GM21447 (cell line): ENCODE data around the gene MAN1C1.
"Not testable (repeated sequence)": the region's sequence is repeated elsewhere in the genome, so short reads cannot be mapped to it uniquely, and the experiment has no call there.

ENCODE experiments used
- ATAC-seq: cut with Tn5 transposase; IDR thresholded peaks from one replicate; pipeline ENCODE4 v1.9.1; 2021; ENCODE audit not compliant: unreplicated experiment

MAN1C1 gene

DNA sequence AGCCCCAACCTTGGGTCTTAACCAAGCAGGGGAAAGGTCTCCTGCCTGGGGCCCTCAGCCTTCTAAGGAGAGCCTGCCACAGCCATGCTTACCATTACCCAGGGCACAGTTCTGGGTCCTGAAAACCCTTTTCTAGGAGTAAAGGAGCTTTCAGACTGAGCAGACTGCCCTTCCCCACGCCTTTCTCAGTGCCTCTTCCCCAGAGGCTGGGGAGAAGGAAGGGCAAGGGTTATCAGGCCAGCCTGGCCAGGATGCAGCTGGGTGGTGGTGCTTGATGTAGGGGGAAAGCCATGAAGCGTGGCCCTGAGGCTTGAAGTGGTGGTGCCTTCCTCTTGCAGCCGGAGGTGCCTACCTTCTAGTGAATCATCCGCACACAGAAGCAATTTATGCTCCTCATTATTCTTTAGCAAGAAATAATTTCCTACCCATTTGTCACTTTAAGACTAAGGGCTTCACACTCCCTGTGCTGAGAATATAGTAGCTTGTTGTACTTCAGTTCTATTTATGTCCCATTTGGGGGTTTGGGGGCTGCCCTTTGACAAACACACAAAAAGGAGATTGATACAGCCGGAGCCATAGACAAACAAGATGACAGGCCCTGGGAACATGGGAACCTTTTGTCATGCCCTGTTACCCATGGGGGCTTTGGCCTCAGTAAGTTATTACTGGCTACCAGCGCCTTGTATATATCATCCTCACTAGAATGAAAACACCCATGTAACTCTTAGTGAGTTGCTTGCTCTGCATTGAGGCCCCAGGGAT lies 40.7 kb downstream of the MAN1C1 start:
- ATAC-seq, result no peak

DNA sequence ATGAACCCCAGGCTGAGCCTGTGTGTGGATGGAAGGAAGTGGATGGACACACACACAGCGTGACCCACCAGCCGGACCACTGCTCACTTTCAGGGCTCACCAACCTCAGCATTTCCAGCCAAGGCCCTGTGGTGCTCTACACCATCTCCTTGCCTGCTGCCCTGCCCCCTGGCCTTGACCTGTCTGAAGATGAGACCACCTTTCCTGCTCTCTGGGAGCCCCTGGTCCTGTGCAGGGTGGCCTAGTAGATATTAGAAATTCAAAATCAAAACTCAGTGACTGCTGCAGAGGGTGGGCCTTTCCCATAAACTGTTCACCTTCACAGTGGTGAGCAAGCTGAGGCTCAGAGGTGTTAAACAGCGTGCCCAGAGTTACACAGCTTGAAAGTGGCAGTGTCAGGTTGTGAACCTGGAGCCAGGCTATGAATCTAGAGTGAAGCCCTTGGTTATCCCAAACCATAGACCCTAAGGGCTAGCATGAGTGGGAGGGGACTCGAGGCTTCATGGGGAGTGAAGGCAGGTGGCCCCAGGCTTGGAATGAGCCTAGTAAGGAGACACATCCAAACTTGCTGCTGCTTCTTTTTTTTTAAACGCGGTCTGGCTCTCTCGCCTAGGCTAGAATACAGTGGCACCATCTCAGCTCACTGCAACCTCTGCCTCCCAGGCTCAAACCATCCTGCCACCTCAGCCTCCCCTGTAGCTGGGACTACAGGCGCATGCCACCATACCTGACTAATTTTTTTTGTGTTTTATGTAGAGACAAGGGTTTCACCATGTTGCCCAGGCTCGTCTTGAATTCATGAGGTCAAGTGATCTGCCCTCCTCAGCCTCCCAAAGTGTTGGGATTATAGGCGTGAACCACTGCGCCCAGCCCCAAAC lies 41.5 kb downstream of the MAN1C1 start:
- no peak for ATAC-seq

DNA sequence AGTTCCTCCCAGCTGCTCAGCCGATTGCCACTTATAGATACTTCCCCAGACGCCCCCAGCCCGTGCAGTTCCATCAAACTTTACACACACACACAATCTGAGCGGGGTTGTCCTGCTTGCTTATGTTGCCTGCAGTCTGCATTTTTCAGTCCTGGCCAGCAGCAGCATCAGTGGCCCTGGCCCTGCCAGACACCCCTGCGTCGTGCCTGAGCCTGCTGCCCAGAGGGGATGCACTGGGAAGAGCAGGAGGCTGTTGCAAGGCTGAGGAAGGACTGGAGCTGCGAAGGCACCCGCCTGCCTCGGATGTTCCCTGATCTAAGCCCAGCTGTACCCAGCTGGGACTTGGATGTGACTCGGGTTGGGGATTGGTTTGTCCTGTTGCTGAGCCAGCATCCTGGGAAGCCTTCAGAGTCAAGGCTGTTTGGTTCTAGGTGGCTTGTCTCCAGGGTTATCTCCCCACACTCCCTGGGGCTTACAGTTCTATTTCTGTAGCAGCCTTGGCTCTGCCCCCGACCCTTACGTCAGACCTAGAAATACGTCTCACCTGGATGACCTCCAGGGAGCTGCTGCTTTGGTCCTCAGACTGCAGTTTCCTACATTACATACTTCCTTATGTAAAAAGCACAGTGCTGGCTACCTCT lies 42.3 kb downstream of the MAN1C1 start:
- no peak for ATAC-seq

DNA sequence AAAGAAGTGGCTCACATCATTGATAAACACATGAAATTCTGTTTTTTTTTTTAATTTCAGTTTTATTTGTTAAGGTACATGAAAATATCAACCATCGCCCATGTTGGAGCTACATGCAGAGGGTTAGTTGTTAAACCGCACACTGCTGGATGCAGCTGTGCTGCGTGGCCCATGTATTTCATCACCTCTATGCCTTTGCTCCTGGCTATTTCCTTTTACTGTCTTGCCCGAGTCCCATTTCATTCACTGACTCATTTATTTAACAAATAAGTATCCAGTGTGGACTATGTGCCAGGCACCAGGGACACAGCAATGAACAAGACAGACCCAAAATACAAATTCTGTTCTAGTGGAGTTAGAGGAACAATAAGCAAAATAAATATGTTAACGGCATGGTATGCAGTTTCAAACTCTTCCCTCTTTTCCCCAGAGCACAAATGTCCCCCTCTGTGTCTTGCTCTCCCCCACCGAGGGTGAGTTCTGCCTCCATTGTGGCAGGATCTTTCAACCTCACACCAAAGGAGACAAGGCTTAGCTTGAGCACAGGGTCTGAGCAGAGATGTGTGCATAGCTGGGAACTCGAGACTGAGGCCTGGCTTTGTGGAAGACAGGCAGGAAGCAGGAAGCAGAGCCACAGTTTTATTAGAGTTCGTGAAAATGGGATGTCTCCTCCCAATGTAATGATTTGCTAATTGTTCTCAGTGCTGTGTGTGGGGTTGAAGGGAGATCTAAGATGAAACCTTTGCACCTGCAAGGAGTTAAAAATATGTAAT lies 44.6 kb downstream of the MAN1C1 start:
- ATAC-seq, result no peak

DNA sequence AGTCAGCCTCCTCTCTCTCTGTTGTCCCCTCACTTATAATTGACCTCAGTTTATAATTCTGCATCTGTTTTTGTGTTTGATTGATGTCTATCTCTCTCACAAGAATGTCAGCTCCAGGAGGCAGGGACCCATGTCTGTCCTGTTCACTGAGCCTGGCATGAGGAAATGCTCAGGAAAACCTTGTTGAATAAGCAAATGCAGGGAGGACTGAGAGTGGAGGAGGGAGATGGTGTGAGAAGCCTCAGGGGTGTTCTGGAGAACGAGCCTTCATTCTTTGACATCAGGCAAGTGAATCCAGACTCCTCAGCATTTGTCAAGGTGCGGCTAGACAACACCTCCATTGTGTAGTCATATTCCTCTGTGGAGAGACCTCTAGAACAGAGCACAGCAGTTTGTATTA lies 45.5 kb downstream of the MAN1C1 start:
- ATAC-seq, result no peak

DNA sequence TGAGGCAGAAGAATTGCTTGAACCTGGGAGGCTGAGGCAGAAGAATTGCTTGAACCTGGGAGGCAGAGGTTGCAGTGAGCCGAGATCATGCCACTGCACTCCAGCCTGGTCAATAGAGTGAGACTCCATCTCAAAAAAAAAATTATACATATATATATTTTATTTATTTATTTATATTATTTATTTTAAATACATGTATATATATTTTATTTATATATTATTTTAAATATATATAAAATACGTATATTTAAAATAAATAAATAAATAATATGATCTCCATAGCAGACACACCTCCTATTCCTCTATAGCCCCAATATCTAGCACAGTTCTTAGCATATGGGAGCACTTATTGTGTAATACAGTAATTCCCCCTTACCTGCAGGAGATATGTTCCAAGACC lies 46.4 kb downstream of the MAN1C1 start:
- ATAC-seq, result not testable (repeated sequence)

- no peak for ATAC-seq
Observed at GRCh38 chr1:25664357-25665199, 48.0 kb downstream of the MAN1C1 start.

GRCh38 chr1:25666460-25666859 lies 49.9 kb downstream of the MAN1C1 start:
- ATAC-seq, result no peak

GRCh38 chr1:25668931-25669573 lies 52.5 kb downstream of the MAN1C1 start:
- no peak for ATAC-seq

DNA sequence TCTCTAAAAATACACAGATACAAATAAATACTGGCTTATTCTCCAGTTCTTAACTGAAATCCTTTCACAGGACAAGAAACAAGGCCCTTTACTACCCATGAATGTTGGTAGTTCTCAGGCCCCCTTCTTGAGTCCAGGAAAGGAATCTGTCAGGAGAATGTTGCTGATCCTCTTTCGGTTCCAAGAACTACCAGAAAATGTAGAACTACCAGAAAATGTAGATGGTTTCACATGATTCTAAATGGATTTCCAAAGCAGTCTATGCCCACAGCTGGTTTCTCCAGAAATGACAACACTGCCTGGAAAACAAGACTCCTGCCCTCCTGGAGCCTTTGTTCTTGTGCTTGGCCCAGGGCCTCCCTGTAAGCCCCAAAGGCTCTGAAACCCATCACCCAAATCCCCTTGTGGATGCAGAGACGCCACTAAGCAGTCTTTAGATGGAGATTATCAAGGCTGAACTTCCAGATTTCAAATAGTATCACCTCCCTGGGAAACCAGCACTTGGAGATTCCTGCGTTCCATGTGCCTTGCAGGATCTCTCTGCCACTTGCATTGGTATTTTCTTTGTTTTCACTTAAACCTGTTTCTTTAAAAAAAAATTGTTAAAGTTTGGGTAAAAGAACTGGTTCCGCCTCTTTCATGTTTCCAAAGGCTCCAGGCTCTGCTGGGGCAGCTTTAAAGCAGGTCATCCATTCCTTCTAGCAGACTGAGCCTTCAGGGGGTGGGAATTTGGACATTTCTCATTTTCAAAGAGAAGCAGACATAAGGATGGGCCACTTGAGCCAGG lies 53.4 kb downstream of the MAN1C1 start:
- no peak for ATAC-seq

- no peak for ATAC-seq
Observed at GRCh38 chr1:25671929-25672328, 55.3 kb downstream of the MAN1C1 start.

DNA sequence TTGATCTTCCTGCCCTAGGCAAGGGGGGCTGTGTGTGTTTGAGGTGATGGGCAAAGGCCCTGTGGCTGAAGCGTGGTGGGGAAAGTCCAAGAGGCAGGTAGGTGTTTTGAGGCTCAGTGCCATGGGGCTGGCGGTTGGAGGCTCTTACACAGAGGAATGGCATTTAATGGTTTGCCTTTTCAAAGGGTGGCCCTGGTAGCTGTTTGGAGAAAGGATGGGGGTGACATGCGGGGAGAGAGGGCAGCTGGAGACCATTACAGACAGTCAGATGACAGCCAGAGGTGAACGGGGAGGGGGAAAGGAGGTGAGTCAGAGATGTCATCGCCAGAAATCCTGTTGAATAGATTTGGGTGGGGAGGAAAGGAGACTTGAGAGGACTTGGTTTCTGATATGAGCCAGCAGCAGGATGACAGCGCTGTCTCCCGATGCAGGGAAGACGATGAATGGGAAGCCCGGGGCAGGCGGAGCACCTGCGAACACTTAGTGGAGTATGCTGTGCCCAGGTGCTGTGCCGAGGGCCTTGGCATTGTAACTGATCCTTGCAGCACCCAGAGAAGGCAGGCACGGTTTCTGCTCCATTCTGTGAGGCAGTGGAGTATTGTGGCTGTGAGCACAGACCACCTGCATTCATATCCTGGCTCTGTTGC lies 56.3 kb downstream of the MAN1C1 start:
- no peak for ATAC-seq

GRCh38 chr1:25673456-25673855 lies 56.9 kb downstream of the MAN1C1 start:
- no peak for ATAC-seq

DNA sequence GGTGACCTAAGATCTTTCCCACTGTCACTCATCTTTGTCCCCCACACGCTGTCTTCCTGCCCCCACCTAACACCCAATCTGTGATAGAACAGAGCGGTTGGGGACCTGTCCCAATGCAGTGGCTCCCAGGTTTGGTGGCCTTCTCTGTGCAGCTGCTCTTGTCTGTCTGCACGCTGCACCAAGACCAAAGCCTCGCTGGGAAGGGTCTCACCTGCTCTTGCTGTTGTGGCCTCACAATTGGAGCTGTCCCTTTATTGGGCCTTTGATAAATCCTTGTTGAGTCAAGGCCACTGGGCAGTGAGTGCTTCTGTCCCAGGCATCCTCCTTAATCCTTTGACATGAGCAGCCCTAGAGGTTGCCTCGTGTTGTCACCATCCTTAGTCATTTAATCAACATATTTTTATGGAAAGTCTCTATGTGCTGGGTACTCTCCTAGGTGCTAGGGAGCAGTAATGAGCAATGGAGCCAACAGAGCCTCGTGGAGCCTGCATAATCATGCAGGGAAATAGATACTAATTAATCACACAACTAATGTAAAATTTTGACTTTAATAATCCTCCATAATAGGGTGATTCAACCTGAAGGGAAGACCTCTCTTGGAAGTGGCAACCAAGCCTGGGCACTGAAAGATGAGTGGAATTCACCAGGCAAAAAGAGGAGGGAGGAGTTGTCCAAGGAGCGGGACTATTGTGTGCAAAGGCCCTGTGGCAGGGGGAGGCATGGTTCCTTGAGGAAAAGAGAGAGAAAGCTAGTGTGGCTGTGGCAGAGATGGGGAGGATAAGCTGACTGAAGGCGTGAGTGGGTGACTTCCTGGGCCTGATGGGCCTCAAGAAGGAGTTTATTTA lies 57.6 kb downstream of the MAN1C1 start:
- no peak for ATAC-seq

GRCh38 chr1:25674807-25675084 lies 58.2 kb downstream of the MAN1C1 start:
- ATAC-seq, result no peak

GRCh38 chr1:25675729-25676476 lies 59.3 kb downstream of the MAN1C1 start:
- peak; percentile 97 for ATAC-seq

DNA sequence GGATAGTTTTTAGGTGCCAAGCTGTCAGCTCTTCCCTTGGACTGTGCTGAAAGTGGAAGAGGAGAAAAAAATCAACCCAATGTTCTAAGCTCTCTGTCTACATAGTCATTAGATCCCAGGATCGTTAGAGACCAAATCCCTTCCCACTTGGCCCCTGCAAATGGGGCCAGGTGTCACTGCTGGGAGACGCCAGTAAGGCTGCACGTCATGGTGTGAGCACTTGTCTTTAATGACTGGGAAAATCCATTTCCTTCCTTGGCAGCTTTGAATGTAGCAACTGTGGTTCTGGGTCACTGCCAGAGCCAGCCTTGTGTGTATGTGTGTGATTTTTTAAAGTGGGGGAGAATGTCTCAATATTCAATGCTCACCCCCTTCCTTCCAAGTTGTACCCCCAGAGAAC lies 59.9 kb downstream of the MAN1C1 start:
- no peak for ATAC-seq
